Head of caudate nucleus (tissue), 42 donors: ENCODE data around the gene ST7.
A peak's percentile ranks its signal among the peaks of the same experiment; 100 is the strongest.

Experiments
- DNase-seq, 42 donors: peaks; one replicate each; pipeline versions ENCODE4 v3.0.0 to v3.0.0-alpha.2; 2020 to 2021; ENCODE audit warnings: mixed read lengths in 7 of 42
- intact Hi-C: fragments of 100-400 bp; cut with DNase I; formaldehyde crosslinking; loops from one replicate; pipeline ENCODE4 v1.15.0; 2022

The ST7 gene

DNA sequence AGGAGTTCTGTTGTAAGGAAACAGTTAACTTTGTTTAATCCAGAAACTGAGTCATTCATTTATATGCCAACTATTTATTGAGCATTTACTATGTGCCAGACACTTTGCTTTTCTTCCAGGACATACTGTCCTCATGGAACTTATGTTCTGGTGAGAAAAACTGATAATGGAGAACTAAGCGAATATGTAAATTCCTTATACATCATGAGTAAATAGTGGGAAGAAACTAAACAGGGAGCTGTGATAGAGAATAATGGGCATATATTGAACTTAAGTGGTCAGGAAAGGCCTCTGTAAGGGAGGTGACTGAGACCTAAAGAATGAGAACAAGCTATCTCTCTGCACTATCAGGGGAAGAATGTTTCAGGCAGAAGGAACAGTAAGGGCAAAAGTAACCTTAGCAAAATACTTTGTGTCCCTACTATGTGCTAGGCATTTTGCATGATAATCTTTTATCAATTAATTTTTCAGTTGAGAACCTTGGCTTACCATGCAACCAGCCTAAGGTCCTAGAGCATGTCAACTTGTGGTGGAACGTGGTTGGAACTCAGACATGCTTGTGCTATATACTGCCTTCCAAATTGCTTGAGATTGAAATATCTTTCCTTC, 45.4 kb downstream of the ST7 start:
- DNase-seq: no peak
- intact Hi-C loops: no loop called here

DNA sequence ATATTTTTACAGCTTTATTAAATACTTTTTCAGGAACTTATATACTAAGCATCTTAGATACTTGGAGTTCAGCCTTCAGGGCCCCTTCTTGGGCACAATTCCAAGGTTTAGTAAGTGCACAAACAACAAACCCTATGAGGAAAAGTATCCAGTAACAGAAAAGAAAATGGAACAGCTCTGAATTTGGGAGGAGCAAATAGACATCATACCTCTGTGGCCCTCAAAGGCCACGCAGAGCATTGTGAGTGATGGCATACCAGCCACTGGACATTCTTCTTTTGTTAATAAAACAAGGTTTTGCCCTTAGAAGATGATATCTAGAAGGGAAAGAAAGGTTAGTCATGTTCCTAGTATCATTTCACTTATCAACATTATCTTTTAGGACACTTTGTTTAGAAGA, 46.0 kb downstream of the ST7 start:
- DNase-seq: no peak
- intact Hi-C loops: no loop called here

DNA sequence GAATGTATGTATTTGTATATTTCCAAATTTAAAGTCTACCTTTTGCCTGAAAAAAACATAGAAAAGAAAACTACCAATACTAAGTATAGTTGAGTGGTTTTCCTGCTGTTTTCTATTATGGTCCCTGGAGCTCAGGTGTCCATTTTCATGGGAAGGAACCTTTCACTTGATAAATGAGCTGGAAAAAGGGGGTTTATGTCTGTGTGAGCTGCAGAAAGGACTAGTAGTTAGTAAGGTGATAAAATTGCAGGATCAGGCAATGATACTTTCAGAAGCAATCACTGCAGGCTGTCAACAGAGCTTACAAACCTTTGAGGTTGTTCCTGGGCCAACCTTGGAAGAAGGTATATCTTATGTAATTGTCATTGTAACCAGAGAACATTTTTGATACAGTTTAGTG, 48.0 kb downstream of the ST7 start:
- intact Hi-C loops: no loop called here
- DNase-seq: no peak

DNA sequence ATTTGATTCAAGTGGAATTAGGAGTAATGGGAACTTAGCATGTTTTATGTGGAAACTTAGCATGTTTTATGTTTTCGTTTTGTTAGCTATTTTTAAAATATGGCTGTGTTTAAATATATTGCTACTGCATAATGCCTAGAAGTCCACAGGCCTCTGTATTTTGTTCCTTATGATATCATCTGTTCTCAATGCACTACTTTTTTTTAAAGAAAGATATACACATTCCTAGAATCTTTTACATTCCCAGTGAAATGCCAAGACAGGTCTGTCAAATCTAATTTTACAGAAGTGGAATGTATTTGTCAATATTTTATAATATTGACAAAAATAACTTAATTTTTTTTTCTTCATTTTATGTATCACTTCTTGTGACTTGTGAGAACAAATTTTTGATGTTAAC, 51.6 kb downstream of the ST7 start:
- DNase-seq: no peak
- intact Hi-C loops: no loop called here

DNA sequence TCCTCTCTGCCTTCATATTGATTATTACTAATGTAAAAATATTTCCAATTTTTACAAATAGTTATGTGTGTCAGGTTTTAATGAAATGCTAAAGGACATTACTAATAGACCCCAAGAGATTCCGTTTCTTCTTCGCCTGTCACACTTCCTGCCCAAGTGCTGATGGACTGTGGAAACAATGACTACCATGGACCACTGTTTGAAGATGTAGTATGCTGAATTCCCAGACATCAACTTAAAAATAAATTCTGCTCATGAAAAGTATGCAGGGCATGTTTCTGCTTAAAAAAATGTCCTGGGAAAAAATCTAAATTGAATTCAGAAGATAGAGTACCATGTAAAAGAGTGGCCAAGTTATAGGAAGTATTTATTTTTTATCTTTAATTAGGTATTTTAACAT, 52.1 kb downstream of the ST7 start:
- DNase-seq: no peak
- intact Hi-C loops: no loop called here

DNA sequence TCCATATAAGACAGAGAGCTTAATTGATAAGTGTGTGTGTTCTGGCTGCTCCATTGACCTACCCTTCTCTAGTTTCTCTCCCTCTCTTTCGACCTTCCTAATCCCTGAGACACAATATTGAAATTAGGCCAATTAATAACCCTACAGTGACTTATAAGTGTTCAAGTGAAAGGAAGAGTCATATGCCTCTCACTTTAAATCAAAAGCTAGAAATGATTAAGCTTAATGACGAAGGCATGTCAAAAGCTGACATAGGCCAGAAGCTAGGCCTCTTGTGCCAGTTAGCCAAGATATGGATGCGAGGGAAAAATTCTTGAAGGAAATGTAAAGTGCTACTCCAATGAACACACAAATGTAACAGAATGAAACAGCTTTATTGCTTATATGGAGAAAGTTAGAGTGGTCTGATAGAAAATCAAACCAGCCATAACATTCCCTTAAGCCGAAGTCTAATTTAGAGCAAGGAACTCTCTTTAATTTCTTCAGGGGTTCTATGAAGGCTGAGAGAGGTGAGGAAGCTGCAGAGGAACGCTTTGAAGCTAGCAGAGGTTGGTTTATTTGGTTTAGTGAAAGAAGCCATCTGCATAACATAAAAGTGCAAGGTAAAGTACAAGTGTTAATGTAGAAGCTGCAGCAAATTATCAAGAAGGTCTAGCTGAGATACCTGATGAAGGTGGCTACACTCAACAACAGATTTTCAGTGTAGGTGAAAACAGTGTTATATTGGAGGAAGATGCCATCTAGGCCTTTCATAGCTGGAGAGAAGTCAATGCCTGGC, 53.8 kb downstream of the ST7 start:
- DNase-seq: no peak
- intact Hi-C loops: no loop called here

DNA sequence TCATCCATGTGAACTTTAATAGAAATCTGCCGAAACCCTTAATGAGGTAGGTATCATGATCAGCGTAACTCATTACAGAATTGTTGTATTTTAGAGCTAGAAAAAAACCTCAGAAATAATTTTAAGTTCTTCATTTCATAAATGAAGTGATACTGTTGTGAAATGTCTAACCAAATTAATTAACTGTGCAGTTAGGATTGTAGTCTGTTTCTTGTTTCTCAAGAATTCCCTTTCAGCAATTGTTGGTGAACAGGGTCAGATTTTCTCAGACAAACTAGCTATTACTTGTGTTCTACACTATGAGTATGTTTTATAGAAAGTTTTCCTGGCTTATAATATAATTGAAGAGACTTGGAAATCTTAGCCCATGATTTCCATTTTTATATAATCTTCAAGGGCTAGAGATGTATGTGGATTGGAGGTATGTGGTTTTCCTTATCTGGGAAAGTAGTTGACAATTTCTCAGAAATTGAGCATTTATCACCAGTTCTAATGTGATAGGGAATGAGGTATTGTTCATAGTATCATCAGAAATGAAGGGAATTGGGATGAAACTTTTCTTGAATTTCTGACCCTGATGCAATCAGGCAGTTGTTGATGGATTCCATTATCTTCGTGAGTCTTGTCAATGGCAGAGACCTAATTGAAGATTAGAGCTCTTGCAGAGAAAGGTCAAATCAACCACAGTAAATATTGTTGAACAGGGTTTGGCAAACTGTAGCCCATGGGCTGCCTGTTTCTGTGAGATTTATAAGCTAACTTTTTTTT, 55.0 kb downstream of the ST7 start:
- DNase-seq: no peak
- intact Hi-C loops: no loop called here

DNA sequence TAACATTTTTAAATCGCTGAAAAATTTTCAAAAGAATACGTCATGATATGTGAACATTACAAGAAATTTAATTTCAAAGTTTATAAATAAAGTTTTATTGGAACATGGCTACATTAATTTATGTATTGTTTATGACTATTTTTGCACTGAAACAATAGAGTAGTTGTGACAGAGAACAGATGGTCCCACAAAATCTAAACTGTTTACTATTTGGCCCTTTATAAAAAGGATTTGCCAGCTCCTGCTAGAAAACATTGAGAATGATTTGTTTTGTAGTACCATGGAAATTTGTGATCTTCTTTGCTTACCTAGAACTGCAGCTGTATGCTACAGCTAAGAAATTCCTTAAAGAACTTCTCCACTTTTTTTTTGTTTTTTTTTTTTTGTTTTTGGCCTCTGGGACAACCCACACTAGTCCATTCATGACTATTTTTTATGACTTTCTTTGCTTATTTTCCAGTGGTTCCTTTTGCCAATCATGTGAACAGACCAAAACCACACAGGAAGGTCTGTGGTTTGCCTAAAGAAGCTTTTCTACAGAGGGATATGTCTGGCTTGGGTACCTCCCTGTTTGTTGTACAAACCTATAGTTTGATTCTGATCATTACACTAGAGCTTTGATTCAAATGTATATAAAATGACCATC, 55.7 kb downstream of the ST7 start:
- intact Hi-C loops: no loop called here

DNA sequence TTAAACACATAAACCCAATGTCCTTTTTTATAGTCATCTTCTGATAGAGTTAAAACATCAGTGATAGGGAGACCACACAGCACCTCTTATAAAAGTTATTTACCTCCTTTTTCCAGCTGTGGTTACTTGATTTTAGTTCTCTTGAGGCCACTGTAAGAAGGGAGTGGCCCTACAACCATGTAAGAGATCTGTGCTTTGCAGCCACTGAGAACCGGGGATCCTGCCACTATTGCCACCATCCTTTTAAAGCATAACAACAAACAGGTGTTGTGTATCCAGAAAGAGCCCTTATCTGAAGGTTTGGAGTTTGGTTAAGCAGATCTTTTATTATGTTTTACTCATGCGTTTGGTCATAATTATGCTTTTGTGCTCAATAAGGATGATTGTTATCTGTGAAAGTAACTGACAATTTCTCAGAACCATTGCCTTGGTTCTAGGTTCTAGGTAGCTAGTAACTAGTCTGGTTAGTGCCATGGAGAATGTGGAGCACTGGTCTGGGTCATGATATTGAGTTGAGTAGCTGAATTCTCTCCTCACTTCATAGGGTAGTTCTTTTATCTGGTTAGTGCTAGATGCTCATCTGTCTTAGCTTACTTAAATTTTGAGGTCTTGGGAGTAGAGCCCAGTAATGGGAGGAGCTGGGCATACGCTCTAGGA, 56.5 kb downstream of the ST7 start:
- DNase-seq: no peak
- intact Hi-C loops: no loop called here

More for the DNA sequence above, 55.7 kb downstream of the ST7 start:
- DNase-seq: no peak

DNA sequence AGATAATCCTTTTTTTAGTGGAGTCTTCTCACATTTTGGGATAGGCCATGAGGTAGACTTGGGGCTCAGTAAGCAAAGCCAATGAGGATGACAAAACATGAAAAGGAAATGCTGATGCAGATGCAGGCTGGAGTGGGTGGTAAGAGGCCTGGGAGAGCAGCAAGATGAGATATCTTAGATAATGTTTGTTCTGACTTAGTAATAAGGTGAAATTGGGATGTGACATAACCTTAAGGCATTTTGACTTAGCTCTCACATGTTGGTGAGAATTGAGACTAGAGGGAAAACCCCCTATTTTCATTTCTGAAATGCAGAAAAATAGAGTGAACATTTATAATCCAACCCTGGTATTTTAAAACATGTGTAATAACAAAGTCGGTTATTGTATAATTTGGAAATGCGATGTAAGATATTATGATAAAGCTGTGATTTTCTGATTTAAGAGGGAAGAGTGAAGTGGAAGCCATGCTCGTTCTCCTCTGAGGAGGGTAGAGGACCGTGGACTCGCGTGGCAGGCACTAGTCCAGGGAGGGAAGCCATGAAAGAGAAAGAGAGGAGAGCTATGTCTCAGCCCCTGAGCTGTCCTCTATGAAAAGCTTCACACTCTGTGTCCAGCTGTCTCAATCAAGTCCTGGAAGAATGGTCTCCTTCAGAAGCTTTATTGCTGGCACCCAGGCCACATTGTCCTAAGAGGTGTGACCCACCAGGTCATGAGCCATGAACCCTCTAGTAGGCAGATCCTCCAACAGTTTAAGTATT, 57.3 kb downstream of the ST7 start:
- no peak for DNase-seq
- intact Hi-C loops: no loop called here

DNA sequence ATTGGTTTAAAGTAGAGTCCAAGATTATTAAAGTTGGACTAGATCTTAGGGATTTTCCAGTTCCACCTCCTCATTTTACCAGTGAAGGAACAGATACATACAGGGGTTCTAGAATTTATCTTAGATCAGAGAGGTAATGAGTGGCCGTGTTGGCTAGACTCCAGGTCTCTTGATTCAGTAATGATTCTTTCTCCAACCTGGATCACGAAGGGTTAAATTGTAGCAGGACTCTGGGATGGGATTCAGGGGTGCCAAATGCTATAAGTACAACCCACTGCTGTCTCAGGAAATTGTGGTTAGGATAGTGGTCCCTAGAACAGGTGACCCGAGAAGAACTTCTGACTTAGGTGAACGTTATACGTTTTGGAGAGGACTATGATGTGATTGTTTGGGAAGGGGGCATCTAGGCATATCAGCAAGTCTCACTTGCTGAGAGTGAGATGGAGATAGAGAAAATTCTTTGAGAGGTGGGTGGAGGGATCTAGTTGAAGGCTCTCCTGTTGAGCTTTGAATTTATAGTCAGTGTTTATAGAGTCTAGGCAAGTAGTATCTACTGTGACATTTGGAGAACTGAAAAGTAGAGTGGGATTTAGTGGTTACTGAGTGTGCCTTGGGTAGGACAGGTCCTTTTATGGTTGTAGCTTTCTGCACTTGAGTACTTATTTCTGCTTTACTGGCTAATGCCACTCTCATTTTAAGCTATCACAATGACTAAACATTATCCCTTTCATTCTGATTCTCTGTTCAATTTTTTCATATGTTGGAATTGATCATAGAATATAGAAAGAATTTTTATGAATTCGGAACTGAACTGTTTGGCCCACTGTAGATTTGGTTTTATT, 58.3 kb downstream of the ST7 start:
- no peak for DNase-seq
- intact Hi-C loops: no loop called here

DNA sequence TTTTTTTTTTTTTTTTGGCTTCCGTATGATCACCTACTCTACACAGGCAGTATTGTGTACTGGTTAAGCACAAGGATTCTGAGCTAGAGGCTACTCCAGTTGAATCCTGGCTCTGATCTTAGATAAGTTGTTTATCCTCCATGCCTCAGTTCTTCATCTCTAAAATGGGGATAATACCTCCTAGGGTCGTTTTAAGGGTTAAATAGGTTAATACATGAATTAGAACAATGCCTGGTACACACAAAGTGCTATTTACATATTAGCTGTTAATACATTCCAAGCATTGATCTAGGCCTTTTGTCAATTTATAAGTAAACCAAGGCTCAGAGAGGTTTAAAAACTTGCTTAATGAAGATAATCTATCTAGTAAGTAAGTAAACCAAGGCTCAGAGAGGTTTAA, 59.0 kb downstream of the ST7 start:
- intact Hi-C loops: no loop called here

DNA sequence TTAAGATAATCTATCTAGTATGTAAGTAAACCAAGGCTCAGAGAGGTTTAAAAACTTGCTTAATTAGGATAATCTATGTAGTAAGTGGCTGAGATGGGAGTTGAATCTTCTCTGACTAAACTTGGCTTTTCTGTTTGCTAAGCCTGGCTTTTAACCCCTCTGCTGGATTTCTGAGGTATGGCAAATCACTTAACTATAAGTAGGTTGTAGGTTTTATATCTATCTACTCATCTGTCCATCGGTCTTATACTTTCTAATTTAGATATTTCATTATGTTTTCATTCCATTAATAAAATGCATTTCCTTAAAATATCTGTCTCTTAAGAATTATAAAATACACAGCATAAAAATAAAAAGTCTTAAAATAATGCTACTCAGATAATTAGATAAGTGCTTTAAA, 59.4 kb downstream of the ST7 start:
- intact Hi-C loops: no loop called here
- DNase-seq: no peak

More for the DNA sequence above, 59.0 kb downstream of the ST7 start:
- DNase-seq: no peak

DNA sequence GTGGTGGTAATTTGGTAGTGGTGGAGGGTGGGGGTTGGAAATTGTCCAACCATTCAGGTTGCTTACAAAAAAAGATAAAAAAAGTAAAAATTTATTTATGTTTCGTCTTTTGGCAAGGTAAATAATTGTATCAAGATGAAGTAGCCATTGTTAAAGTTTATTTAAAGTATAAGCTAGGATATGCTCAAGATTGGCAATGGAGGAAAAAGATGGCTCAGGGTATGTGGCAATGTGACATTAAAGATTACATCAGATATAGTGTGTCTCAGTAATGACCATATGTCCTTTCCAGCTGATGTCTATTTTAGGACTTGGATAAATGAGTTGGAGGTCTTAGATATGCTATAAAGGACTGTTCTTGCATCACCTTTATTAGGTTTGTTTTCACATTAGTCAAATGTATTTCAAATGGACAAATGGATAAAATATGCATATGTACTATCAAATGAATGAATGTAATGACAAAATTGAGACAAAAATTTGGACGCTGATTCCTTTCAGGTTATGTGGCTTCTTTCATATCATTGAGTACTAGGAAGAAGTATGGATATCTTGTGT, 60.9 kb downstream of the ST7 start:
- no peak for DNase-seq
- intact Hi-C loops: no loop called here

DNA sequence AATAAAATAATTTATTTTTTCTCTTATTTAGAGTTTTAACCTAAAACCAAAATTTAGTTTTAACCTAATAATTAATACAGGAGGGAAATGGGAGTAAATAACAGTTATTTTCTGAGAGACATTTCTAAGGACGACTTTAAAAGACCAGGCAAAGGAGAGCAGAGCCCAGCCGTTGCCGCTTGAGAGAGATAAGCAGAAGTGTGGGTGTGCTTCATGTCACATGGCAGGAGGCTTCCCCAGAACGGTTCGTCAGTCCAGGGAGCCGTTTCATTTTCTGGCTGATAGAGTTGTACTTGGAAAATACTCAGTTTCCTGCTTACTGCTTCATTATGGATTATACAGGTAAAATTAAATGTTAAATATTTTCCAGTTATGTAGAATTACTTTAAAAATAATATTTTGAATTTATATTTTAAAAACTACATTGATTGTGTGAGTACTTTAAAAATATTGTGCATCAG, 61.4 kb downstream of the ST7 start:
- DNase-seq: peak; percentile 19 to 81 (median 54)
- intact Hi-C loops: no loop called here

DNA sequence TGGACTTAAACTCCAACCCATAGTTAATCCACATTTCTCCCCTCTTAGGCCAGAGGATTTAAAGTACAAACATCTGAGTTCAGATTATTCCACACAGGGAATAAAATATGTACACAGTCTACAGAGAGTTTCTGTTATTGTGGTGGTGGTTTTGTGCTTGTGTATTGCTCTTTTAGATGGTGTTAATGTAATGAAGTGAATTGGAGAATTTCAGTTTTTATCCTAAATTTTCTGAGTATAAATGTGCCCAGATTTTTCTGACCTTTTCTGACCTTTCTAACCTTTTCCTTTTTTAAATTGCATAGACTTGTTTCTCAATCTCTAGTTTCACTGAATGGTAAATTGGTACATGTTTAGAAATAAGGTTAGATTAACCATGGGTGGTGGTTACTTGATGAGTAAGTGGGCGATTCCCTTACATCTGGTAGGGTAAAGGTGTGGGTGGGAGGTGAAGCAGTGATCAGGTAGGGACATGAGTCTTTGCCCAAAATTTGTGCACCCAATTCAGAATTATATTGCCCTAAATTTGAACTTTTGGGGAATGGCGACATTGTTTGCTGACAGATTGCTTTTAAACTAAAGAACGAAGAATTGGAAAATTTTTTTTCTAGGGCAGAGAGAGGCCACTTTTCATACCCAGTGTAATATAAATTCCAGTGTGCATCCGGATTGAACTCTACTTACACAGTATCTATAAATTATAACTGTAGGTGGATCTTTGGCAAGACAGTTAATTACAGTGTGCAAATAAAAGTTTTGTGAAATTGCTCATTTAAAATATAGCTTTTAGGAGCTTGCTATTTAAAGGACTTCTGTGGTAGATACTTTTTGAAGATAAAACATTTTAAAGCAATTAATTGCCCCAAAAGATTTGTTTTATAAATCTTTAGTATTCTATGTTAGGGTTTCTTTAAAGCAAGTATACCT, 62.2 kb downstream of the ST7 start:
- intact Hi-C loops: no loop called here
- no peak for DNase-seq
